BJ (cell line): ENCODE results near the gene CNPY4. TPM values are rescaled to one million over a fixed set of nuclear protein-coding genes. Genes with fewer than 3 reads are reported as not detected.

ENCODE experiments used
- CTCF ChIA-PET: fragments of 350-600 bp; formaldehyde crosslinking; extraction: SDS; loops from one replicate; lab custom pipeline; 2021; ENCODE audit warnings: antibody characterized with exemption, inconsistent platforms; lab: Yijun Ruan, JAX
- POLR2A ChIA-PET: fragments of 300-600 bp; sonication (Branson Sonifier 250); formaldehyde crosslinking; extraction: SDS; loops from one replicate; lab custom pipeline; 2021; ENCODE audit warnings: antibody characterized with exemption; lab: Charles Lee
- DNase-seq: peaks from one replicate; pipeline ENCODE4 v3.0.0-alpha.2; 2011; ENCODE audit warnings: low read depth
- H3K27me3 ChIP-seq: 2 replicates; pipeline ENCODE4 v1.6.0; 2011; ENCODE audit warnings: low read length; ENCODE audit not compliant: control insufficient read depth, insufficient read depth
- H3K36me3 ChIP-seq: 2 replicates; pipeline ENCODE4 v1.5.1; 2011; ENCODE audit warnings: low read length; ENCODE audit not compliant: control insufficient read depth, insufficient read depth
- H3K4me3 ChIP-seq: 2 replicates; pipeline ENCODE4 v1.5.1; 2011; ENCODE audit warnings: low read depth, mild to moderate bottlenecking, control low read depth, low read length
- polyA plus RNA-seq: library from polyadenylated mRNA; depleted of rRNA; stranded (reverse); fragments of >200 nt; gene quantifications from 2 replicates; pipeline ENCODE4 v1.2.3, GENCODE V29; 2011
- TF ChIP-seq, protein P1 (sequence below): IDR thresholded peaks from 2 replicates; pipeline ENCODE4 v1.5.1; 2011; ENCODE audit warnings: low read depth, mild to moderate bottlenecking, control low read depth, inconsistent platforms, low read length, moderate library complexity; ENCODE audit not compliant: insufficient read depth

CNPY4 gene
- polyA plus RNA-seq, 1 experiment = 20.9 TPM

DNA sequence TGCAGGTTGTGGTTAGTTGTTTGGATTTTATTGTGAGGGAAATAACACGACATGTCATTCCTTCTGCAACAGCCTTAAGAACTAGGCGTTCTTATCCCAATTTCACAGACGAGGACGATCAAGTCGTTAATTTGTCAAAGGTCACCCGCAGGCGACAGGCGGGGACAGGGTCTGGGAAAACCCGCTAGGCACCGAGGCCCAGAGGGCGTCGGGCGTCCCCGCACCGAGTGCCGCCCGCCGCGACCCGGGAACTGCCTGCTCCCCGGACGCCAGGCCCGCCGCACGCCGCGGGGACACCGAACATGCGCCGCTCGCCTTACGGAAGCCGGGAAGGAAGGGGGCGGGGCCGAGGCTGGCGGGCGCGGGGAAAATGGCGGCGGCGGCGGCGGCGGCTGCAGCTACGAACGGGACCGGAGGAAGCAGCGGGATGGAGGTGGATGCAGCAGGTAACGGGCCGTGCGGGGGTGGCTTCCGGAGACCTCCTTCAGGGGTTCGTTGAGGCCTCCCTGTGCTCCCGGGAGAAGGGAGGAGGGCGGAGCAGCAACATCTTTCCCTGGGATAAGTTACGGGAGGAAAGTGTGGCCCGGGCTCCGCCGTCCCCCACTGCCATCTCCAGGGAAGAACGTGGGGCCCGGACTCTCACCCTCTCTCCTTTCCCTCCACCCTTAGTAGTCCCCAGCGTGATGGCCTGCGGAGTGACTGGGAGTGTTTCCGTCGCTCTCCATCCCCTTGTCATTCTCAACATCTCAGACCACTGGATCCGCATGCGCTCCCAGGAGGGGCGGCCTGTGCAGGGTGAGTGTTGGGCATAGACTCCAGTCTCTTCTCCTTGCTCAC lies 30.6 kb upstream of the CNPY4 start, which contains the start of gene COPS6:
TSS of gene COPS6 (plus strand) at position 349 of the 837 bp plus-strand sequence. CDS start at position 371, 22 bp downstream.
- POLR2A ChIA-PET = interaction anchor here (0.6 to 0.8 kb wide), 2 partner anchors 12 to 89 kb away, joined by 3 to 8 read pairs; partner anchors contain the start of gene STAG3
- TF ChIP-seq, protein P1, sequence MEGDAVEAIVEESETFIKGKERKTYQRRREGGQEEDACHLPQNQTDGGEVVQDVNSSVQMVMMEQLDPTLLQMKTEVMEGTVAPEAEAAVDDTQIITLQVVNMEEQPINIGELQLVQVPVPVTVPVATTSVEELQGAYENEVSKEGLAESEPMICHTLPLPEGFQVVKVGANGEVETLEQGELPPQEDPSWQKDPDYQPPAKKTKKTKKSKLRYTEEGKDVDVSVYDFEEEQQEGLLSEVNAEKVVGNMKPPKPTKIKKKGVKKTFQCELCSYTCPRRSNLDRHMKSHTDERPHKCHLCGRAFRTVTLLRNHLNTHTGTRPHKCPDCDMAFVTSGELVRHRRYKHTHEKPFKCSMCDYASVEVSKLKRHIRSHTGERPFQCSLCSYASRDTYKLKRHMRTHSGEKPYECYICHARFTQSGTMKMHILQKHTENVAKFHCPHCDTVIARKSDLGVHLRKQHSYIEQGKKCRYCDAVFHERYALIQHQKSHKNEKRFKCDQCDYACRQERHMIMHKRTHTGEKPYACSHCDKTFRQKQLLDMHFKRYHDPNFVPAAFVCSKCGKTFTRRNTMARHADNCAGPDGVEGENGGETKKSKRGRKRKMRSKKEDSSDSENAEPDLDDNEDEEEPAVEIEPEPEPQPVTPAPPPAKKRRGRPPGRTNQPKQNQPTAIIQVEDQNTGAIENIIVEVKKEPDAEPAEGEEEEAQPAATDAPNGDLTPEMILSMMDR = no peak
- H3K36me3 ChIP-seq = peaks cover 30% of the 10 kb centered on the region
- CTCF ChIA-PET = interaction anchor here (0.8 to 1.3 kb wide), 4 partner anchors 11 to 90 kb away, joined by 3 to 6 read pairs (median 4); no protein-coding TSS in a partner anchor
- DNase-seq = no peak
- peak within 1 kb of the TSS; percentile 89 for H3K4me3 ChIP-seq
- no peaks in the 10 kb centered on the region for H3K27me3 ChIP-seq

DNA sequence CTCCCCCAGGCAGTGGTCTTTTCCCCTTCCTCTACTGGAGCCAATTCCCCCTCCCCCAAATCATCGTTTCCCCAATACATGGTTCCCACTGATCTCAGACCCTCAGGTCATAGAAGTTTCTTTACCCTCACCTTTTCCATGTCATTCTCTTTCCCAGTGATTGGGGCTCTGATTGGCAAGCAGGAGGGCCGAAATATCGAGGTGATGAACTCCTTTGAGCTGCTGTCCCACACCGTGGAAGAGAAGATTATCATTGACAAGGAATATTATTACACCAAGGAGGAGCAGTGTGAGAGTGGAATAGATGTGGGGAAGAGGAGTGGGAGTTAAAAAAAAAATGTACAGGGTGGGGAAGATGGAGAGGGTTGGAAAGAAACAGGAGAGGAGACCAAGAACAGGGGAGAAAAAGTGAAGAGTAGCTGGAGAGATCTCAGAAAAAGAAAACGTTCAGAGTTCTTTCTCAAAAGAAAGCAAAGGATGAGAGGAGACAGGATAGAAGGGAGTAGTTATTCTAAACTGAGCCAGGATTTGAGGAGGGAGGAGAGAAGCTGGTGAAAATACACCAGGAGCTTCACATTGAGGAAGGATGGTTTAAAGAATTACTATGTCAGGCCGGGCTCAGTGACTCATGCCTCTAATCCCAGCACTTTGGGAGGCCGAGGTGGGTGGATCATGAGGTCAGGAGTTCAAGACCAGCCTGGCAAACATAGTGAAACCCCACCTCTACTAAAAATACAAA lies 29.8 kb upstream of the CNPY4 start:
- H3K36me3 ChIP-seq = peaks cover 34% of the 10 kb centered on the region
- H3K27me3 ChIP-seq = no peaks in the 10 kb centered on the region
- no peak for DNase-seq
- TF ChIP-seq, protein P1 = no peak
- peak overlapping the region; percentile 89 for H3K4me3 ChIP-seq
- POLR2A ChIA-PET = interaction anchor here (0.5 kb wide), 1 partner anchor 96 kb away, joined by 22 read pairs; no protein-coding TSS in a partner anchor
- CTCF ChIA-PET = interaction anchor here (0.6 to 1.3 kb wide), 3 partner anchors 10 to 355 kb away, joined by 3 to 6 read pairs (median 3); no protein-coding TSS in a partner anchor

DNA sequence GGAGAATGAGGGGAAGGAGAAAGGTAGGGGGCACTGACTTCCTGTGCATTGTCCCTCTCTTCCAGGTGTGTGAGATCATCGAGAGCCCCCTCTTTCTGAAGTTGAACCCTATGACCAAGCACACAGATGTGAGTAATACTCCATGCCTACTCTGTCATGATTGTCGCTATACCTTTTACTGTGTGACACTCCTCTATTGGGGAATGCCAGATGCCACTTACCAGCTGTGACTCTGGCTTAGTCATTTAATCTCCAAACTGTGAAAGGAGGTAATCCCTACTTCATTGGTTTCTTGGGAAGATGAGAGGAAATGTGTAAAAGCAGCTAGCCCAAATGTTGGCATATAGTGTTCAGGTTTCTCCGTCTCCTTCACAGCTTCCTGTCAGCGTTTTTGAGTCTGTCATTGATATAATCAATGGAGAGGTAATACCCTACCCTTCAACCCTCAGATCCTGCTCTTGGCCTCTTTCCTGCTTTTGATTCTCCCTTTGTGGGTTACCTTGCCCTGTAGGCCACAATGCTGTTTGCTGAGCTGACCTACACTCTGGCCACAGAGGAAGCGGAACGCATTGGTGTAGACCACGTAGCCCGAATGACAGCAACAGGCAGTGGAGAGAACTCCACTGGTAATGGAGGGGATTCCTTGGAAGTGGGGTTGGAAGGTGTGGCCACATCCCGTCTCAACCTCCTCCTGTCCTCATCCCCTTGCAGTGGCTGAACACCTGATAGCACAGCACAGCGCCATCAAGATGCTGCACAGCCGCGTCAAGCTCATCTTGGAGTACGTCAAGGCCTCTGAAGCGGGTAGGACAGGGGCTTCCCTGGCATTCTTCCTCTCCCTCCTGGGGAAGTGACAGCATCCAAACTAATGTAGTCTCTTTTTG lies 28.7 kb upstream of the CNPY4 start:
- TF ChIP-seq, protein P1 = no peak
- CTCF ChIA-PET = no interaction called here
- H3K27me3 ChIP-seq = no peaks in the 10 kb centered on the region
- no peak overlapping the region for H3K4me3 ChIP-seq
- peaks cover 41% of the 10 kb centered on the region for H3K36me3 ChIP-seq
- POLR2A ChIA-PET = no interaction called here
- no peak for DNase-seq

DNA sequence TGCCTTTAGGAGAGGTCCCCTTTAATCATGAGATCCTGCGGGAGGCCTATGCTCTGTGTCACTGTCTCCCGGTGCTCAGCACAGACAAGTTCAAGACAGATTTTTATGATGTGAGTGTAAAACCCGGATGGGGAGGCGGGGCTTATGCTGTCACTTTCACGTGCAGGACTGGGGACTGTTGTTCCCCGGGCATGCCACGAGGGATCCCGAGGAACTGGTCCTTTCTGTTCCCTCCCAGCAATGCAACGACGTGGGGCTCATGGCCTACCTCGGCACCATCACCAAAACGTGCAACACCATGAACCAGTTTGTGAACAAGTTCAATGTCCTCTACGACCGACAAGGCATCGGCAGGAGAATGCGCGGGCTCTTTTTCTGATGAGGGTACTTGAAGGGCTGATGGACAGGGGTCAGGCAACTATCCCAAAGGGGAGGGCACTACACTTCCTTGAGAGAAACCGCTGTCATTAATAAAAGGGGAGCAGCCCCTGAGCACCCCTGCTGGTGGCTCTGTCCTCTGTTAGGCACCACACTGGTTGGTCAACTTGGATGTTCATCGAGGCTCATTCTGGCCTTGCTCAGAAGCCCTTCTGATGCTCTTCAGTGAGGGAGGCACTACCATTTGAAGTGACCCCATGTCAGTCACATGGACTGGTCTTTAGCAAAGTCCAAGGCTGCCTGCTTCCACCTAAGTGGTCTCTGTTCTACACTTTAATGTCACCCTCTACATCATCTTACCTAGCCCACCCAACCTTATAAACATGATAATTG lies 27.8 kb upstream of the CNPY4 start:
- ChIA-PET CTCF (interaction anchor here (0.8 kb wide), 1 partner anchor 9 kb away, joined by 3 read pairs; no protein-coding TSS in a partner anchor), POLR2A (no interaction called here)
- Histone ChIP-seq H3K36me3 (peaks cover 45% of the 10 kb centered on the region), H3K4me3 (no peak overlapping the region), H3K27me3 (no peaks in the 10 kb centered on the region)
- DNase-seq = no peak
- TF ChIP-seq, protein P1 = peak; percentile 17; the same call in 1 of the 2 replicates
